Fibroblast of skin of abdomen (primary cell): ENCODE results near the gene PAFAH1B1. TPM values are rescaled to one million over a fixed set of nuclear protein-coding genes. Genes with fewer than 3 reads are reported as not detected.
A peak's percentile ranks its signal among the peaks of the same experiment; 100 is the strongest.
"Not testable (repeated sequence)": the region's sequence is repeated elsewhere in the genome, so short reads cannot be mapped to it uniquely, and the experiment has no call there.

ENCODE experiments used
- DNase-seq: peaks from one replicate; pipeline ENCODE4 v3.0.0-alpha.2; 2013
- polyA plus RNA-seq, 2 experiments: library from polyadenylated mRNA; unstranded; fragments of 120-200 nt; gene quantifications; one replicate each; pipeline ENCODE4 v1.2.1, GENCODE V29; 2013; ENCODE audit not compliant: insufficient read length in 2 of 2

The PAFAH1B1 gene
- polyA plus RNA-seq (2013, experiment 1 of 2; ENCODE audit: insufficient read length), result 126 TPM
- 131 TPM for polyA plus RNA-seq (2013, experiment 2 of 2; ENCODE audit: insufficient read length)

DNA sequence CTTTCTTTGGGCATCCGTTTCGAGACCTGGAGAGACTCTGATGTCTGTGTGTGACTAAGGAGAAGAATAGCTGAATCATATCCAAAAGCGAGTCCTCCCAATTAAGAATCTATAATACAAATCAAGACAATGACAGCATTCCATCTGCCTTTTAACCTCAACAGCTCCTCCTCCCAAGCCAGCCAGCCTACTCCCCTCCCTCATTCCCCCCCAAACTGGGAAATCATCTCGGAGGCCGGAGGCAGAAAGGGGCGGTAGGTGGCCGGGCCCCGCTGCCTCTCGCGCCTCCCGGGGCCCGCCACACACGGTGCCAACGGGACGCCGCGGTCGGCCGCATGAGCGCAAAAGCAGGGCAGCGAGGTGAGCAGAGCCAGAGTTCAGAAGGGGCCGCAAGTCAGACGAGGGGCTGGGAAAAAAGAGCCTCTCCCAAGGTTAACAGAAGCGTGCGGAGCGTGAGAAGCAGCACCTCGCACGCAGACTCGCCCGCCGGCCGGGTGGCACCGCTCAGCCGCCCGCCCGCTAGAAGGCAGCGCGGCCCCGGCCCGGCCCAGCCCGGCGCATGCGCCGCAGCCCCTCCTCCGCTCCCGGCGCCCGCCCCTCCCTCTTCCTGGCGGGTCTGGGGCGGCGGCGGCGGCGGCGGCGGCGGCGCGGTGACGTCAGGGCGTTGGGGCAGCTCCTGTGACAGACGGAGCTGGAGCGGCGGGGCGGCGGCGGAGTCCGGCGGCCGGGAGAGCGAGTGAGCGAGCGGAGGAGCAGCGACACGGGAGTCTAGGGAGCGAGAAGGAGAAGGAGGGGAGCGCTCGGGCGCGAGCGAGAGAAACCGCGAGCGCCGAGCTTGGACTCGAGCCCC is at the start of gene PAFAH1B1:
Gene PAFAH1B1 (plus strand): TSS at position 684 of the 850 bp plus-strand sequence. CDS start 44,635 bp downstream, outside the sequence.
- peak; percentile 94 for DNase-seq

DNA sequence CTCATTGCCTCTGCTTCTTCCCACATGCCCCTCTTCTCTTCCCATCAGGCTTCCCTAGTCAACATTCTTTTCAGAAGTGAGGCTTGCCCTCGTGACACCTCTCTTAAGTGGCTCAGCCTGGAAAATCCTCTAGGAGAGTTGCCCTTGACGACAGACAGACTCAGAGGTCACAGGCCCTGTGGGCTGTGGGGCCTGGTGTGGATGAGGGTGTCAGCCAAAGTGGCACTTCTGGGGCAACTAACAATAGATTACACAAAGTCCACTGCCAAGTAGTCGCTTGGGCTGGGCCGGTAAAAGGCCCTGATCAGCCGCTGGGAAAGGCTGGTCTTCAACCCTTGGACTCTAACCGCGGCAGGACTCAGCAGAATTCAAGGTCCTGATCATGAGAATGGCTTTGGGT is 48.1 kb upstream of the PAFAH1B1 start:
- DNase-seq, result no peak

DNA sequence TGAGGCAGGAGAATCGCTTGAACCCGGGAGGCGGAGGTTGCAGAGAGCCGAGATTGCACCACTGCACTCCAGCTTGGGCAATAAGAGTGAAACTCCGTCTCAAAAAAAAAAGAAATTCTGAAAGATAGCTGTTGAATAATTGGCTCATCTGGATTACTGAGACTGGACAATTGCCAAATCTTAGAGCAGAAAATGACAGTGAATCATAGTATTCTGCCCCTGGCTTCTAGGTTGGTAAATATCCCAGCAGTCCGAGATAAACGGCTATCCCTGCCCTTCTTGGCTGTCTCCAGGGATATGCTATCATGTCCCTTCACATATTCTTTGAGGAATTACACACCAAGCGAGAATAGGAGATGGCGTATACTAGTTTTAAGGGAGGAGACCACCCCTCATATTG is 46.3 kb upstream of the PAFAH1B1 start:
- no peak for DNase-seq

DNA sequence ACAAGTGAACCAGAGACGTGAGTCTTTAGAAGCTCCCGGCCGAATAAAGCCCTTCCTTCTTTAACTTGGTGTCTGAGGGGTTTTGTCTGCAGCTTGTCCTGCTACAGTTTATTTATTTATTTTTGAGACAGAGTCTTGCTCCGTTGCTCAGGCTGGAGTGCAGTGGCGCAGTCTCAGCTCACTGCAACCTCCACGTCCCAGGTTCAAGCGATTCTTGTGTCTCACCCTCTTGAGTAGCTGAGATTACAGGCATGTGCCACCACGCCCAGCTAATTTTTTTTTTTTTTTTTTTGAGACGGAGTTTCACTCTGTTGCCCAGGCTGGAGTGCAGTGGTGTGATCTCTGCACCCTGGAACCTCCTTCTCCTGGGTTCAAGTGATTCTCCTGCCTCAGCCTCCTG is 45.4 kb upstream of the PAFAH1B1 start:
- DNase-seq, result not testable (repeated sequence)

DNA sequence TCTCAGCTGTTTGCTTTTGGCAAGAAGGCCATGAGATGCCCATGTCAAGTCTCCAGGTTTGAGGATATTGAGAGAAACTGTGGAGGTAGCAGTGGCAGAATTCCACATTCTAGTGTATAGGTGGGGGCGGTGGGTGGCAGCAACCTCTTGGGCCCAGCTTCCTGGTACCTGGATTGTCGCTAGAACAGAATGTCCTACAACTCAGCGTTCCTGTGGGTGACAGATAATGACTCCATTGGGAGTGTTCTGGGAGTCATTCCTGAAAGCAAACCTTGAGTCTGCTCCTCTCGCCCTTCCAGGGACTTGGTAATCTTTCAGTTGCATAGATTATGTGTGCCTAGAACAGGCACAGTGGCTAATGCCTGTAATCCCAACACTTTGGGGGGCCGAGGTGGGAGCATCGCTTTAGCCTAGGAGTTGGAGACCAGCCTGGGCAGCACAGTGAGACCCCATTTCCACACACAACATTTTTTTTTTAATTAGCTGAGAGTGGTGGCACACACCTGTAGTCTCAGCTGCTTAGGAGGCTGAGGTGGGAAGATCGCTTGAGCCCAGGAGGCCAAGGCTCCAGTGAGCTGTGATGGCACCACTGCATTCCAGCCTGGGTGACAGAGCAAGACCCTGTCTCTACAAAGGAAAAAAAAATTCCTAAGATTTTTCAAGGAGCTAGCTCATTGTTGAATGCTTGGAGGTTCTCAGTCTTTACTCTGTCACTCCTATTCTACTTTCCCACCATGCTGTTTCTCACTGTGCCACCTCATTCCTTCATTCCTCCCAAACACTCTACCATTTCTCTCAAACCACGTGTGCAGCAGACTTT is 43.9 kb upstream of the PAFAH1B1 start:
- no peak for DNase-seq

DNA sequence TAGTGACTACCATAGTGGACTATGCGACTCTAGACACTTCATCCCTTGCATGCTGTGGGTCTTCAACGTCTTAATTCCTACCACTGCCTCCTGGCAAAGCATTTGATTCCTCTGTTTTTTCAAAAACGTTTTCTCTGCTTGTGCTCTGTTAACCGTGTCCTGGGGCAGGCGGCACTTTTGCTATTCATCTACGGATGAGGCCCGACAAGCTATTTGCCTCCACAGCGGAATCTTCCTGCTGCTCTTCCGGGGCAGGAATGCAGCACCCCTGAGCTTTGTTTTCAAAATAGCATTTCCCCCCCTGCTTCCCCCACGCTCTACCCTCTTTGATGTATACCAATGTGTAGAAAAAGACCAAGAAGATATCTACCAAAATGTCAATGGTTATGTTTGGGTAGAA is 42.0 kb upstream of the PAFAH1B1 start:
- DNase-seq, result no peak

DNA sequence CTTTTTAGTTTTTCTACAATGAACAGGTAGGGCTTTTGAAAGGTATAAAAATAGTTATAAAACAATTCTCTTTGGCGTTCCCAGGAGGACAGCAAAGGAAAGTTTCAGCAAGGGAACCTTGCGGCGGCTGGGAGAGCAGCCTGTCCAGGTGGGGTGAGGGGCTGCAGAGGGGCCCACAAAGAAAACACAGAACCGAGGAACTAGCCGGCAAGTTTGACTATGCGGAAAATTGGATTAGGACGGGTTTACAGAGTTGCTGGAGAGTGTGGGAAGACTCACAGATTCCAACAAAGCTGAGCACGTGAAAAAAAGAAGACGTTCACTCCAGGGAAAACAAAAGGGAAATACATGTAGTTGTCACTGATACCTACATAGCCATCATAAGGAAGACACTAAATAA is 41.5 kb upstream of the PAFAH1B1 start:
- DNase-seq, result no peak

DNA sequence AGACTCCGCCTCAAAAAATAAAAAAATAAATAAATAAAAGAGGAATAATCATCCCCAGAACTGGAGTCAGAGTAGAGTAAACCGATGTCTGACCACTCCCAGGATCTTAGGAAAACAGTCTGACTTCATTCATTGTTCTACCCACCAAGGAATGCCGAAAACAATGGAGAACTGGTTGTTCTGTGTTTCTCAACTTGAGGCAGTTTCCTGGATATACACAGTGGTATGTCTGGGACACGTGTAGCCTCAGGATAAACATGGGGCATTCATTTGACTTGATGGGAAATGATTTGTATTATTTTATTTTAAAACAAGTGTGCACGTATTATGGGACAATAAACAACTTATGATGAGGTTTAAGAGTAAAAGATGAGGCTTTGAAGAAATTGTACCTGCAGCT is 32.8 kb upstream of the PAFAH1B1 start:
- DNase-seq, result no peak

DNA sequence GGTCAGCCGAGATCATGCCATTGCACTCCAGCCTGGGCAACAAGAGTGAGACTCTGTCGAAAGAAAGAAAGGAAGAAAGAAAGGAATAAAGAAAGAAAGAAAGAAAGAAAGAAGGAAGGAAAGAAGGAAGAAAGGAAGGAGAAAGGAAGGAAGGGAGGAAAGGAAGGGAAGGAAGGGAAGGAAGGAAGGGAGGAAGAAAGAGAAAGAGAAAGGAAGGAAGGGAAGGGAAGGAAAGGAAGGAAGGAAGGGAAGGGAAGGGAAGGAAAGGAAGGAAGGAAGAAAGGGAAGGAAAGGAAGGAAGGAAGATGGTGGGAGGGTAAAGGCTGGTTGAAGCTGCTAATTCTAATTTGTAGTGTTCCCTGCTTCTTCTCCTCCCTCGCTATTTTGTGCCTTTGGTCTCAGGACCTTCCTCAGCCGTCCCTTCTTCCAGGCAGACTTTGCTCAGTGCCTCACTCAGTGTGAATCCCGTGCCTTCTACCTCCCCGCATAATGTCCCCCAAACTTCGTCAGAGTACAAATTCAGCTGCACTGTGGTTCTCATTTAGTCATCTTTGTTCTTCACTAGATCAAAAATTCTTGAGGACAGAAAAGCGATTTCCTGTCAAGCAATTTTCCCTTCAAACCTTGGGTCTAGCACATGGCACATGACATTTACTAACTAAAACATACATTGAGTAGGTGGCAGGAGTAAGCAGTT is 31.1 kb upstream of the PAFAH1B1 start:
- no peak for DNase-seq

DNA sequence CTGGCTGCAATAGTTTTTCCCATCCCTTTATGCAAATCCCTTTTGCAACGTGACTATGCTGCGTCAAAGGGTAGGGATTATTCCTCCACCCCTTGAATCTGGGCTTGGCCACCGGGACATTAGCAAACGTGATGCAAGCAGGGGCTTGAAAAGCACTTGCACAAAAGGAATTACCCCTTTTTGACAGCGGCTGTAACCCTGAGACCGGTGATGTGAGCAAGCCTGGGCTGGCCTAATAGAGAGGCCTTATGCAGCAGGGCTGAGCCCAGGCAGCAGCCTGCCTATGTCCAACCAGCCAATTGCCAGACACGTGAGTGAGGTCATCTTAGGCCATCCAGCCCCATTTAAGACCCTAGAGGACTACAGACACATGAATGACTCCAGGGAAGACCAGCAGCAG is 30.4 kb upstream of the PAFAH1B1 start:
- no peak for DNase-seq

DNA sequence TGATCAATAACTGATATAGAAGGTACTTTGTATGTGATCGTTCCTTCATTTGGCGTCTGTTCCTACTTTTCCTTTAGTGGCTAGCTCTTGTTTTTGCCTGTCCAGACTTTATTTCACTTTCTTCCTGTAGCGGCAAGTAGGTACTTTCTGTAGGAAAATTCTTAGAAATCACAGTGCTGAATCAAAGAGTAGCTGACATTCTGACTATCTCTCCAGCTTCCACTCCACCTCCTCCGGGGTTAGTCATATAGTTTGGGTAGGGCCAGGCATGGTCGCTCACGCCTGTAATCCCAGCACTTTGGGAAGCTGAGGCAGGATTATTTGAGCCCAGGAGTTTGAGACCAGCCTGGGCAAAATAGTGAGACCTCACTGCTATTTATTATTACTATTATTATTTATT is 29.9 kb upstream of the PAFAH1B1 start:
- no peak for DNase-seq

DNA sequence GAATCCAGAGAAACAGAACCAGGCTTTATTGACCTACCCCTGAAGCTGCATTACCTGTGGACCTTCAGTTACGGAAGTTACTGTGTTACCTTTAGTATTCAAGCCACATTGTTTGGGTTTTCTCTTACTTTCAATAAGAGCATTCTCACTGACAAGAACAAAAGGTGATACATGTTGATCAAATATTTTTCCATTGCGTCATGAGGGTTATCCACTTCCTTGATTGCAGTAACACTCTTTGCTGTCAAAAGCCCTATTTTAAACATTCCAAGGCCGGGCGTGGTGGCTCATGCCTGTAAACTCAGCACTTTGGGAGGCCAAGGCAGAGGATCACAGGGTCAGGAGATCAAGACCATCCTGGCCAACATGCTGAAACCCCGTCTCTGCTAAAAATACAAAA is 28.6 kb upstream of the PAFAH1B1 start:
- no peak for DNase-seq

DNA sequence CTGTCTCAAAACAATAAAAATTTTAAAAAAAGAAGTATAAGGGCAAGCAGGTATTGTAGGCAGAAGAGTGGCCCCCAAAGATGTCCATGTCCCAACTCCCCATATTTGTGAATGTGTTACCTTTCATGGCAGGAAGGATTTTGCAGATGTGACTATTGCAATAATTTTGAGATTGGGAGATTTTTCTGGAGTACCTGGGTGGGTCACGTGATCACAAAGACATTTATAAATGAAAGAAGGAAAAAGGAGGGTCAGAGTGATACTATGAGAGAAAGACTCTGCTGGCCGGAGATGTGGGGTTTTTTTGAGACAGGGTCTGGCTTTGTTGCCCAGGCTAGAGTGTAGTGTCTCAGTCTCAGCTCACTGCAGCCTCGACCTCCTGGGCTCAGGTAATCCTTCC is 27.4 kb upstream of the PAFAH1B1 start:
- DNase-seq, result no peak

DNA sequence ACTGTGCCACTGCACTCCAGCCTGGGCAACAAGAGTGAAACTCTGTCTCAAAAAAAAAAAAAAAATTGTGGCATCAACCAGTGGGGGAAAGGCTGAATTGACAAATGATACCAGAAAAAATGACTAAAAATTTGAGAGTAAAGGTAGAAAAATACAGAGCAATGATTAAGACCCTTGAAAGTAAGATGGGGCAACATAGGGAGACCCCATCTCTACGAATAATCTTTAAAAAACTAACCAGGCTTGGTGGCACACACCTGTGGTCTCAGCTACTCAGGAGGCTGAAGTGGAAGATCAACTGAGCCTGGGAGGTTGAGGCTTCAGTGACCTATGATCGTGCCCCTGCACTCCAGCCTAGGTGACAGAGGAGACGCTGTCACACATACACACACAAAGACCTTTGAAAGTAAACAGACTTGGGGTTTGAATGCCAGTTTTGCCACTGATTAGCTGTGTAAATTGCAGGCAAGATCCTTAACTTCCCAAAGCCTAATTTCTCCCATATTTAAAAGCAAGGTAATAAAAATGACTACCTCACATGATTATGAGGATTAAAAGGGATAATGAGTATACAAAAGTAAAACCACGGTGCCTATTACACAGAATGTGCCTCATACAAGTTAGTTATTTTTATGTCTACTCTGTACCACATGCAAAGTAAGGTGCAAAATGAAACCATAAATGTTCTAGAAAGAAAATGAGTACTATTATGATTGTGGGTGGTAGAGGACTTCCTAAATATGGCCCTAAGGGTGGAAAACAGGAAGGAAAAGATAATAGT is 21.7 kb upstream of the PAFAH1B1 start:
- DNase-seq, result no peak

DNA sequence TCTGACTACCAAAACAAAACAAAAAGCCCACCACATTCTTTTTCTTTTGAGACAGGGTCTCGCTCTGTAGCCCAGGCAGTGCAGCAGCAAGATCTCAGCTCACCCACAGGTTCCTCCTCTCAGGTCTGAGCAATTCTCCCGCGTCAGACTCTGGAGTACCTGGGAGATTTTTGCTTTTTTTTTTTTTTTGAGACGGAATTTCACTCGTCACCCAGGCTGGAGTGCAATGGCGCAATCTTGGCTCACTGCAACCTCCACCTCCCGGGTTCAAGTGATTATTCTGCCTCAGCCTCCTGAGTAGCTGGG is 21.2 kb upstream of the PAFAH1B1 start:
- DNase-seq, result not testable (repeated sequence)

DNA sequence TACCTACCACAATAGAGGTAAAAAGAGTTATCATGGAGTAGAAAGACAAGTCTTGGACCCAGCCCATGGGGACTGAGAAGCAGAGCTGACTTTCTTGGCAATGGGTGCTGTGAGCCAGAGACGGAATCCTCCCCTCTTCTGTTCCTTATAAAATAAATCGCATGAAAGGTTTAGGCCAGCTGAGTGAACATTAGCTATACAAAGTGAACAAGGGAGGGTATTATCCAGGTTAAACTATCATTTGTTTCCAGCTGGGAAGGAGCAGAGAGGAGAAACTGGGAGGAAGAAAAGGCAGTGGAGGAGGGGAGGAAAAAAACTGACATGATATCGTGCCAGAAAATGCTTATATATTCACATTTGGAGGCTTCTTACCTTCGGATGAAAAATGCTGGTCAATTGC is 13.3 kb upstream of the PAFAH1B1 start:
- DNase-seq, result no peak

DNA sequence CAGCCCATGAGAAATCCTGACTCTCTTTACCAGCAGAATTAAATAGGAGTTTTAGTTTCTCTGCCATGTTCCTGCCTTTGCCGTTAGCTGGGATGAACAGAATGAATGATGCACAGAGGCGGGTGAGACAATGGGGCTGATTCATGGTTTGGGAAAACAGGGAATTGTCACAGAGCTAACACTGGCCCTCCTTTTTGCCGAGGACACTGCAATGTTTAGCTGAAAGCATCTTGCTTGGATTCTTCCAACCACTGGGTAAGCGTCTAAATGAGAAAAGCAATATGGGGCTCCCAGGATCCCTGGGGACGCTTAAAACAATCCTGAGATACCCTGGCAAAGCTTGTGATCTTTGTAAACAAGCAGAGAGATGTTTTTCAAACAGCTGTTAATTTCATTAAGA is 12.8 kb upstream of the PAFAH1B1 start:
- no peak for DNase-seq

DNA sequence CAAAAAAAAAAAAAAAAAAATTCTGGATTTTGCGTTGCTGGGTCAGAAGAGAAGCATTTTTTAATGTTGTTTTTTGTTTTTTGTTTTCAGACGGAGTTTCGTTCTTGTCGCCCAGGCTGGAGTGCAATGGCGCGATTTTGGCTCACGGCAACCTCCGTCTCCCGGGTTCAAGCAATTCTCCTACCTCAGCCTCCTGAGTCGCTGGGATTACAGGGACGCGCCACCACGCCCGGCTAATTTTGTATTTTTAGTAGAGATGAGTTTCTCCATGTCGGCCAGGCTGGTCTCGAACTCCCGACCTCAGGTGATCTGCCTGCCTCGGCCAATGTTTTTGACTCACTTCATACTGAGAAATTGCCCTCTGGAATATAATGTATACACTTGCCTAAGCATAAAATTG is 11.0 kb upstream of the PAFAH1B1 start:
- no peak for DNase-seq

DNA sequence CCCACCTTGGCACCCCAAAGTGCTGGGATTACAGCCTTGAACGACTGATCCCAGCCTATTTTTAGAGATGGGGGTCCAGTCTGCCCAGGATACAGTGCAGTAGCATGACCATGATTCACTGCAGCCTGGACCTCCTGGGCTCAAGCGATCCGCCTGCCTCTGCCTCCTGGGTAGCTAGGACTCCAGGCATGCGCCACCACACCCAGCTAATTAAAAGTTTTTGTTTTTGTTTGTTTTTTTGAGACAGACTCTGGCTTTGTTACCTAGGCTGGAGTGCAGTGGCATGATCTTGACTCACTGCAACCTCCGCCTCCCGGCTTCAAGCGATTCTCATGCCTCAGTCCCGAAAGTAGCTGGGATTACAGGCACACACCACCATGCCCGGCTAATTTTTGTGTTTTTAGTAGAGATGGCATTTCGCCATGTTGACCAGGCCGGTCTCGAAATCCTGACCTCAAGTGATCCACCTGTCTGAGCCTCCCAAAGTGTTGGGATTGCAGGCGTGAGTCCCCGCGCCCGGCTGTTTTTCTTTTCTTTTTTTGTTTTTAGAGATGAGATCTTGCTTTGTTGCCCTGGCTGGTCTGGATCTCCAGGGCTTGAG is 2.3 kb upstream of the PAFAH1B1 start:
- no peak for DNase-seq

DNA sequence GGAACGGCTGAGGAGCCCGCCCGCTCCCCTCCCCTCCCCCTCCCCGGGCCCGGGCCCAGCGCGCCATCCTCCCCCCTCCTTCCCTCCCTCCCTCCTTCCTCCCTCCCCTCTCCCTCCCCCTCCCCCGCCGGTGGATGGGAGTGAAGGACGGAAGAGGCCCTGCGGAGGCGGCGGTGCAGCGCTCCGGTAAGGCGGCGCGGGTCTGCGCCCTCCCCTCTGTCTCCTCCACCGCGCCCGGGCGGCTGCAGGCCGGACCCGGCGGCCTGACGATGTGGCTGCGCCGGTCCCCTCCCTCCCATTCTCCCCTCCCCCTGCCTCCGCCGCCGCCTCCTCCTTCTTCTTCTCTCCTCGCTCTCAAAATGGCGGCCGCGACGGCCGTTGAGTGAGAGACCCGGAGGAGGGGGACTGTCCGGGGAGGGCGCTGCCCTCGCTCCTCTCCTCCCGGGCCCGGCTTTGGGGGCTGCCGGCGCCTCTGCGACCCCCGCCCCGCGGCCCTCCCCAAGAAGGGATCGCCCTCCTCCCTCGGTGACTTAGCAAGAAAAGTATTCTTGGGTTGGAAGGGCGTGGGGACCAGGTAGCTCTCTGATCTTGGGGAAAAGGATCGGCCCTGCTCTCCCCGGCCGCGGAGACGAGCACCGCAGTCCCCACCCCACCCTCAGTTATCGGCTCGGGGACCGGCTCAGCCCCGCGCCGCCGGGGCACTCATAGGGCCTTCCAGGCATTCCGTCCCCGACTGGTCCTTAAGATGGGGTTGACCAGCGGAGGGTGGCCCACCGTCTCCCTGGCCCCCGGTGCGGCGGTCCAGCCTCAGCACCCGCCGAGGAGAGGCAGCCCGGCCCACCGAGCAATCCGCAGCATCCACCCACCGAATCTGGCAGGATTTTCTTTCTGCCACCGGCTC is 617 bp downstream of the PAFAH1B1 start:
- DNase-seq, result peak; percentile 81
